H1 (cell line): ENCODE data around the gene WNK3. TPM values are rescaled to one million over a fixed set of nuclear protein-coding genes. Genes with fewer than 3 reads are reported as not detected.

ENCODE experiments used
- CTCF ChIA-PET: fragments of 300-600 bp; sonication (Branson Sonifier 250); formaldehyde crosslinking; loops from one replicate; lab custom pipeline; 2021; ENCODE audit not compliant: partially characterized antibody; lab: Charles Lee
- POLR2A ChIA-PET: fragments of 300-600 bp; sonication (Branson Sonifier 250); formaldehyde crosslinking; loops from one replicate; lab custom pipeline; 2021; ENCODE audit warnings: inconsistent platforms; ENCODE audit not compliant: partially characterized antibody; lab: Charles Lee
- DNase-seq, 2 experiments: peaks; one replicate each; pipeline versions ENCODE4 v3.0.0 to v3.0.0-alpha.2; 2010 to 2022; ENCODE audit warnings: low spot score in 2 of 2, low read depth in 1 of 2, mixed read lengths in 1 of 2
- FAIRE-seq: peaks from 2 replicates; lab custom pipeline; 2011; peaks lifted over from hg19 to GRCh38; lab: Jason Lieb, UNC
- H2AFZ ChIP-seq: 2 replicates; pipeline ENCODE4 v1.8.1; 2012; ENCODE audit warnings: low read length, inconsistent platforms
- H2AK5ac ChIP-seq: 2 replicates; pipeline ENCODE4 v1.6.1; 2013; ENCODE audit warnings: low read depth, low read length
- H2BK120ac ChIP-seq: replicated peaks from 2 replicates; pipeline ENCODE3; 2013; ENCODE audit warnings: low read depth, low read length, inconsistent platforms
- H2BK12ac ChIP-seq: 2 replicates; pipeline ENCODE4 v1.6.1; 2013; ENCODE audit warnings: low read depth, low read length
- H2BK15ac ChIP-seq: 2 replicates; pipeline ENCODE4 v1.6.1; 2013; ENCODE audit warnings: low read length
- H2BK20ac ChIP-seq: 2 replicates; pipeline ENCODE4 v1.6.1; 2013; ENCODE audit warnings: low read length
- H2BK5ac ChIP-seq: 2 replicates; pipeline ENCODE4 v1.6.1; 2013; ENCODE audit warnings: low read depth, low read length
- H3K14ac ChIP-seq: 2 replicates; pipeline ENCODE4 v1.6.1; 2013; ENCODE audit warnings: inconsistent platforms; ENCODE audit not compliant: insufficient read length
- H3K18ac ChIP-seq: 2 replicates; pipeline ENCODE4 v1.6.1; 2013; ENCODE audit warnings: low read length; ENCODE audit errors: extremely low read depth
- H3K23ac ChIP-seq: 2 replicates; pipeline ENCODE4 v1.6.1; 2013; ENCODE audit warnings: inconsistent platforms; ENCODE audit not compliant: insufficient read length
- H3K23me2 ChIP-seq: 2 replicates; pipeline ENCODE4 v1.6.1; 2013; ENCODE audit warnings: low read depth, low read length
- H3K27ac ChIP-seq: 2 replicates; pipeline ENCODE4 v1.6.1; 2011; ENCODE audit warnings: low read depth, low read length, inconsistent platforms
- H3K27me3 ChIP-seq, 4 experiments: replicated peaks in 1 of 4; 1 replicate in 1 of 4; 2 replicates in 3 of 4; pipeline versions ENCODE4 v1.6.1 to v1.8.1; 2011 to 2013; ENCODE audit warnings: low read length in 3 of 4, mild to moderate bottlenecking in 3 of 4, inconsistent platforms in 2 of 4, mixed read lengths in 2 of 4, moderate library complexity in 1 of 4; ENCODE audit not compliant: control insufficient read depth in 3 of 4, insufficient read depth in 3 of 4; ENCODE audit errors: extremely low read depth in 1 of 4
- H3K36me3 ChIP-seq, 4 experiments: 2 replicates each; pipeline versions ENCODE4 v1.6.1 to v1.8.1; 2011 to 2013; ENCODE audit warnings: mild to moderate bottlenecking in 4 of 4, low read length in 3 of 4, moderate library complexity in 2 of 4, control low read depth in 1 of 4, inconsistent platforms in 1 of 4; ENCODE audit not compliant: insufficient read depth in 4 of 4, control insufficient read depth in 2 of 4
- H3K4ac ChIP-seq: replicated peaks from 2 replicates; pipeline ENCODE3; 2013; ENCODE audit warnings: low read length, low read depth, mixed read lengths, inconsistent platforms; ENCODE audit not compliant: insufficient read length
- H3K4me1 ChIP-seq, 4 experiments: replicated peaks in 1 of 4; 1 replicate in 1 of 4; 2 replicates in 3 of 4; pipeline versions ENCODE4 v1.6.1 to v1.8.1; 2011 to 2013; ENCODE audit warnings: low read length in 3 of 4, inconsistent platforms in 2 of 4, mixed read lengths in 1 of 4; ENCODE audit not compliant: insufficient read depth in 4 of 4, control insufficient read depth in 3 of 4
- H3K4me2 ChIP-seq, 2 experiments: 2 replicates each; pipeline versions ENCODE4 v1.6.1 to v1.8.1; 2011 to 2013; ENCODE audit warnings: low read depth in 2 of 2, low read length in 2 of 2, control low read depth in 1 of 2, inconsistent platforms in 1 of 2, mild to moderate bottlenecking in 1 of 2; ENCODE audit not compliant: insufficient read depth in 1 of 2
- H3K4me3 ChIP-seq, 4 experiments: fragments of 200-600, 300-600 bp in 1 of 4; sonication (generic), shearing (Covaris generic), sonication (Bioruptor Twin) in 1 of 4; 2 replicates each; pipeline versions ENCODE4 v1.5.1 to v1.8.1; 2011 to 2016; ENCODE audit warnings: low read length in 4 of 4, low read depth in 3 of 4, control low read depth in 2 of 4, inconsistent platforms in 2 of 4, mild to moderate bottlenecking in 2 of 4, mixed read lengths in 1 of 4, moderate library complexity in 1 of 4; ENCODE audit not compliant: insufficient read depth in 2 of 4; ENCODE audit errors: extremely low read depth in 1 of 4
- H3K56ac ChIP-seq: replicated peaks from 2 replicates; pipeline ENCODE3; 2013; ENCODE audit warnings: low read depth, mild to moderate bottlenecking, mixed read lengths, low read length, inconsistent platforms; ENCODE audit not compliant: insufficient read length
- H3K79me1 ChIP-seq: 2 replicates; pipeline ENCODE4 v1.6.1; 2013; ENCODE audit warnings: low read depth, low read length, control low read depth
- H3K79me2 ChIP-seq, 2 experiments: 2 replicates each; pipeline versions ENCODE4 v1.6.1 to v1.8.1; 2012 to 2013; ENCODE audit warnings: low read length in 2 of 2, mild to moderate bottlenecking in 2 of 2, inconsistent platforms in 1 of 2; ENCODE audit not compliant: insufficient read depth in 2 of 2, control insufficient read depth in 1 of 2
- H3K9ac ChIP-seq, 4 experiments: replicated peaks in 1 of 4; 1 replicate in 1 of 4; 2 replicates in 3 of 4; pipeline versions ENCODE4 v1.6.1 to v1.8.1; 2011 to 2013; ENCODE audit warnings: low read depth in 3 of 4, low read length in 3 of 4, control low read depth in 2 of 4, mild to moderate bottlenecking in 2 of 4, moderate library complexity in 2 of 4, inconsistent platforms in 1 of 4; ENCODE audit errors: extremely low read depth in 1 of 4
- H3K9me3 ChIP-seq, 2 experiments: 2 replicates each; pipeline versions ENCODE4 v1.6.1 to v1.8.1; 2012 to 2013; ENCODE audit warnings: mild to moderate bottlenecking in 2 of 2, moderate library complexity in 2 of 2, control low read depth in 1 of 2, inconsistent platforms in 1 of 2, low read depth in 1 of 2, low read length in 1 of 2, mixed read lengths in 1 of 2; ENCODE audit not compliant: insufficient read depth in 2 of 2
- H4K20me1 ChIP-seq, 2 experiments: replicated peaks in 1 of 2; 2 replicates each; pipeline versions ENCODE3 to v1.8.1; 2011 to 2013; ENCODE audit warnings: inconsistent platforms in 2 of 2, low read length in 2 of 2, mild to moderate bottlenecking in 1 of 2; ENCODE audit not compliant: insufficient read depth in 2 of 2, control insufficient read depth in 1 of 2
- H4K5ac ChIP-seq: 2 replicates; pipeline ENCODE4 v1.6.1; 2013; ENCODE audit warnings: low read length, low read depth, mixed read lengths, inconsistent platforms; ENCODE audit not compliant: insufficient read length
- H4K8ac ChIP-seq: 2 replicates; pipeline ENCODE4 v1.8.0; 2013; ENCODE audit warnings: mild to moderate bottlenecking, moderate library complexity, low read length, inconsistent platforms; ENCODE audit not compliant: insufficient read depth; ENCODE audit errors: extremely low read depth
- H4K91ac ChIP-seq: replicated peaks from 2 replicates; pipeline ENCODE3; 2013; ENCODE audit warnings: low read length, mixed read lengths, inconsistent platforms; ENCODE audit not compliant: insufficient read length
- CHD2 ChIP-seq: IDR thresholded peaks from 2 replicates; pipeline ENCODE4 v1.6.1; 2012; ENCODE audit warnings: low read length, improper control_type of control experiment
- EP300 ChIP-seq, 2 experiments: IDR thresholded peaks; 1 replicate in 1 of 2; 2 replicates in 1 of 2; pipeline ENCODE4 v1.6.1; 2011 to 2012; ENCODE audit warnings: low read depth in 2 of 2, low read length in 2 of 2, mild to moderate bottlenecking in 2 of 2, borderline replicate concordance in 1 of 2, inconsistent platforms in 1 of 2, moderate library complexity in 1 of 2
- HDAC6 ChIP-seq: IDR thresholded peaks from one replicate; pipeline ENCODE4 v1.7.1; 2012; ENCODE audit warnings: low read depth, mild to moderate bottlenecking, inconsistent platforms, low read length, moderate library complexity
- NANOG ChIP-seq: IDR thresholded peaks from 2 replicates; pipeline ENCODE4 v1.6.1; 2011; ENCODE audit warnings: low read length, low read depth, mild to moderate bottlenecking, inconsistent platforms; ENCODE audit not compliant: insufficient read depth, poor library complexity, severe bottlenecking
- PHF8 ChIP-seq: fragments of 200-600 bp; sonication (generic); conservative IDR thresholded peaks from 2 replicates; pipeline ENCODE4 v1.7.1; 2012; ENCODE audit warnings: low read depth, mild to moderate bottlenecking, inconsistent platforms, low read length, moderate library complexity
- RFX5 ChIP-seq: IDR thresholded peaks from 2 replicates; pipeline ENCODE4 v1.6.1; 2011; ENCODE audit warnings: low read depth, low read length, improper control_type of control experiment, borderline replicate concordance
- SAP30 ChIP-seq: fragments of 300-600 bp; sonication (generic); IDR thresholded peaks from 2 replicates; pipeline ENCODE4 v1.7.1; 2012; ENCODE audit warnings: low read length, moderate library complexity, mild to moderate bottlenecking, inconsistent platforms; ENCODE audit not compliant: insufficient read depth, insufficient replicate concordance
- SIN3A ChIP-seq, 2 experiments: IDR thresholded peaks in 1 of 2; conservative IDR thresholded peaks in 1 of 2; 2 replicates each; pipeline ENCODE4 v1.6.1; 2011 to 2012; ENCODE audit warnings: low read length in 2 of 2, improper control_type of control experiment in 1 of 2, low read depth in 1 of 2, mild to moderate bottlenecking in 1 of 2
- SP4 ChIP-seq: IDR thresholded peaks from 2 replicates; pipeline ENCODE4 v1.6.1; 2012; ENCODE audit warnings: low read length, inconsistent platforms
- SUZ12 ChIP-seq: fragments of 200-600 bp; sonication (generic); IDR thresholded peaks from 2 replicates; pipeline ENCODE4 v1.6.1; 2012; ENCODE audit warnings: mild to moderate bottlenecking, inconsistent platforms, low read length, moderate library complexity, mixed read lengths
- TAF7 ChIP-seq: optimal IDR thresholded peaks from 2 replicates; pipeline ENCODE3; 2011; ENCODE audit warnings: low read depth, mild to moderate bottlenecking, inconsistent platforms, low read length, moderate library complexity, borderline replicate concordance
- ZNF274 ChIP-seq: IDR thresholded peaks from 2 replicates; pipeline ENCODE4 v1.7.0; 2012; ENCODE audit warnings: low read length, borderline replicate concordance; ENCODE audit errors: extremely low read depth
- WGBS, 2 experiments: shearing (Covaris generic) in 1 of 2; methylation state at CpG; one replicate each; pipeline versions ENCODE4 v1.1.6 to v1.1.7; 2013 to 2015; ENCODE audit warnings: low lambda C conversion rate in 2 of 2, mixed read lengths in 2 of 2, inconsistent platforms in 1 of 2, low coverage in 1 of 2, missing lambda C conversion rate in 1 of 2; ENCODE audit not compliant: insufficient replicate concordance in 2 of 2, insufficient coverage in 1 of 2, insufficient read length in 1 of 2; ENCODE audit errors: extremely low coverage in 1 of 2, missing lambda C conversion rate in 1 of 2; 5-methylcytosine and 5-hydroxymethylcytosine counted together
- polyA plus RNA-seq, 7 experiments: library from polyadenylated mRNA; depleted of rRNA in 3 of 7; stranded (reverse) in 5 of 7; unstranded in 2 of 7; fragments of >200 nt in 5 of 7; fragments of 200-250 nt in 2 of 7; gene quantifications; 1 replicate in 5 of 7; 2 replicates in 1 of 7; 4 replicates in 1 of 7; pipeline versions ENCODE4 v1.2.1 to v1.2.3, GENCODE V29; 2011 to 2013; ENCODE audit warnings: missing spikeins in 2 of 7, mixed read lengths in 2 of 7
- total RNA-seq: library from RNA; stranded (reverse); fragmentation: NEBNext Ultra II Directional; extraction: Animal tissue kit (Norgen Biotek cat#: 25700); gene quantifications from 2 replicates; pipeline ENCODE4 v1.2.1, GENCODE V29; 2021
- TF ChIP-seq, protein P1 (sequence below): IDR thresholded peaks from 2 replicates; pipeline ENCODE4 v1.6.1; 2012; ENCODE audit warnings: inconsistent platforms

WNK3 gene
- total and polyA plus RNA-seq, 2 of the 8 experiments (the other 6 are each of a cell fraction or from before 2014, with no cell fraction given): 5.5 to 37.5 TPM

- no peak overlapping the region for H2BK12ac ChIP-seq
- WGBS, 2 experiments: 56% methylated on average over 5 of the region's 6 CpGs; no CpG with 5 or more reads in 1 of the 2 experiments
- ChIA-PET CTCF (no interaction called here), POLR2A (no interaction called here)
- no peaks in the 10 kb centered on the region for H3K79me1 ChIP-seq
- no peak overlapping the region for H3K4ac ChIP-seq
- H3K4me1 ChIP-seq: no peaks in the 10 kb centered on the region
- H3K27me3 ChIP-seq: no peaks in the 10 kb centered on the region
- FAIRE-seq: no peak
- H3K56ac ChIP-seq: no peak overlapping the region
- H3K9ac ChIP-seq: no peak overlapping the region
- H2BK120ac ChIP-seq: no peak overlapping the region
- no peak overlapping the region for H2AK5ac ChIP-seq
- no peak overlapping the region for H3K18ac ChIP-seq
- H2BK20ac ChIP-seq: no peak overlapping the region
- H2AFZ ChIP-seq: no peak overlapping the region
- no peaks in the 10 kb centered on the region for H3K79me2 ChIP-seq
- no peaks in the 10 kb centered on the region for H3K9me3 ChIP-seq
- no peak overlapping the region for H4K91ac ChIP-seq
- no peak overlapping the region for H3K23ac ChIP-seq
- no peak overlapping the region for H4K5ac ChIP-seq
- H3K27ac ChIP-seq: no peak overlapping the region
- no peaks in the 10 kb centered on the region for H3K23me2 ChIP-seq
- no peak overlapping the region for H3K4me3 ChIP-seq
- DNase-seq: no peak
- H4K20me1 ChIP-seq: no peaks in the 10 kb centered on the region
- no peak overlapping the region for H4K8ac ChIP-seq
- H2BK15ac ChIP-seq: no peak overlapping the region
- no peak overlapping the region for H2BK5ac ChIP-seq
- peaks cover 0 to 3% (median 0%) of the 10 kb centered on the region in 4 experiments; a peak in 1 of 8 replicates for H3K36me3 ChIP-seq
- no peak overlapping the region for H3K4me2 ChIP-seq
- no peak overlapping the region for H3K14ac ChIP-seq
- TF ChIP-seq HDAC6 (no peak), CHD2 (no peak), SP4 (no peak), TAF7 (no peak), SUZ12 (no peak), NANOG (no peak), SIN3A (conservative IDR thresholded peaks at IDR 0.05 in 1 of 2, IDR thresholded peaks at IDR 0.05 in 1 of 2; ENCODE audit: low read depth in 1 of 2, low read length in 2 of 2) (no peak), RFX5 (no peak), SAP30 (no peak), EP300 (IDR thresholded peaks at IDR 0.05; ENCODE audit: borderline replicate concordance in 1 of 2, low read depth in 2 of 2, low read length in 2 of 2) (no peak), PHF8 (no peak), ZNF274 (no peak)
- TF ChIP-seq, protein P1, sequence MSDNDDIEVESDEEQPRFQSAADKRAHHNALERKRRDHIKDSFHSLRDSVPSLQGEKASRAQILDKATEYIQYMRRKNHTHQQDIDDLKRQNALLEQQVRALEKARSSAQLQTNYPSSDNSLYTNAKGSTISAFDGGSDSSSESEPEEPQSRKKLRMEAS: no peak
Measured at GRCh38 chrX:54198262-54198661, 159.6 kb downstream of the WNK3 start.
